Trophoblast cell (in vitro differentiated cells and primary cell): Measurements from ENCODE around the gene CPEB3.

Experiments
- DNase-seq, 2 donors: peaks; one replicate each; pipeline ENCODE4 v3.0.0-alpha.2; 2016
- H2AFZ ChIP-seq: 2 replicates; pipeline ENCODE4 v1.6.1; 2013; ENCODE audit warnings: low read length, moderate library complexity, mild to moderate bottlenecking; ENCODE audit not compliant: insufficient read depth, poor library complexity
- H2AK5ac ChIP-seq: 2 replicates; pipeline ENCODE4 v1.6.1; 2013; ENCODE audit warnings: mild to moderate bottlenecking, low read length
- H2BK120ac ChIP-seq: 2 replicates; pipeline ENCODE4 v1.6.1; 2013; ENCODE audit warnings: low read length, mild to moderate bottlenecking, moderate library complexity; ENCODE audit not compliant: insufficient read depth, poor library complexity
- H2BK12ac ChIP-seq: 2 replicates; pipeline ENCODE4 v1.6.1; 2013; ENCODE audit warnings: mild to moderate bottlenecking, low read length, moderate library complexity
- H2BK5ac ChIP-seq: 2 replicates; pipeline ENCODE4 v1.6.1; 2013; ENCODE audit warnings: low read length, low read depth, moderate library complexity, mild to moderate bottlenecking; ENCODE audit not compliant: poor library complexity
- H3K14ac ChIP-seq: 2 replicates; pipeline ENCODE4 v1.6.1; 2013; ENCODE audit warnings: mild to moderate bottlenecking, low read length
- H3K18ac ChIP-seq: 2 replicates; pipeline ENCODE4 v1.6.1; 2013; ENCODE audit warnings: mild to moderate bottlenecking, low read length
- H3K23ac ChIP-seq: 2 replicates; pipeline ENCODE4 v1.6.1; 2013; ENCODE audit warnings: low read length
- H3K27ac ChIP-seq: 2 replicates; pipeline ENCODE4 v1.5.1; 2013; ENCODE audit warnings: low read depth, mild to moderate bottlenecking, inconsistent platforms, low read length, moderate library complexity
- H3K27me3 ChIP-seq: 2 replicates; pipeline ENCODE4 v1.6.1; 2013; ENCODE audit warnings: inconsistent platforms, mild to moderate bottlenecking, low read length, moderate library complexity; ENCODE audit not compliant: insufficient read depth
- H3K36me3 ChIP-seq, 2 experiments: 1 replicate in 1 of 2; 2 replicates in 1 of 2; pipeline ENCODE4 v1.6.1; 2013; ENCODE audit warnings: low read length in 2 of 2, mild to moderate bottlenecking in 2 of 2, moderate library complexity in 1 of 2; ENCODE audit not compliant: insufficient read depth in 2 of 2, control insufficient read depth in 1 of 2
- H3K4ac ChIP-seq: 2 replicates; pipeline ENCODE4 v1.6.1; 2013; ENCODE audit warnings: low read depth, mild to moderate bottlenecking, low read length, moderate library complexity
- H3K4me1 ChIP-seq, 2 experiments: 1 replicate in 1 of 2; 2 replicates in 1 of 2; pipeline ENCODE4 v1.6.1; 2013; ENCODE audit warnings: low read length in 2 of 2, mild to moderate bottlenecking in 2 of 2, moderate library complexity in 1 of 2; ENCODE audit not compliant: insufficient read depth in 2 of 2, control insufficient read depth in 1 of 2
- H3K4me2 ChIP-seq: 2 replicates; pipeline ENCODE4 v1.6.1; 2013; ENCODE audit warnings: inconsistent platforms, mild to moderate bottlenecking, low read length, moderate library complexity
- H3K4me3 ChIP-seq: 2 replicates; pipeline ENCODE4 v1.5.1; 2013; ENCODE audit warnings: mild to moderate bottlenecking, low read depth, low read length, inconsistent platforms
- H3K79me1 ChIP-seq: one replicate; pipeline ENCODE4 v1.6.1; 2013; ENCODE audit warnings: low read length
- H3K79me2 ChIP-seq: 2 replicates; pipeline ENCODE4 v1.6.1; 2013; ENCODE audit warnings: low read length, mild to moderate bottlenecking; ENCODE audit not compliant: control insufficient read depth, insufficient read depth, poor library complexity
- H3K9ac ChIP-seq: 2 replicates; pipeline ENCODE4 v1.6.1; 2013; ENCODE audit warnings: mild to moderate bottlenecking, low read length
- H3K9me3 ChIP-seq: 2 replicates; pipeline ENCODE4 v1.6.1; 2013; ENCODE audit warnings: low read depth, mild to moderate bottlenecking, control low read depth, inconsistent platforms, low read length; ENCODE audit not compliant: insufficient read depth
- H4K12ac ChIP-seq: 2 replicates; pipeline ENCODE4 v1.6.1; 2013; ENCODE audit warnings: low read depth, mild to moderate bottlenecking, low read length, moderate library complexity
- H4K8ac ChIP-seq: 2 replicates; pipeline ENCODE4 v1.6.1; 2013; ENCODE audit warnings: low read depth, mild to moderate bottlenecking, low read length, moderate library complexity
- H4K91ac ChIP-seq: one replicate; pipeline ENCODE4 v1.6.1; 2013; ENCODE audit warnings: low read depth, mild to moderate bottlenecking, low read length, moderate library complexity
- WGBS: extraction: QIAGEN DNeasy Blood & Tissue Kit; methylation state at CpG from one replicate; pipeline ENCODE4 v1.1.7; 2013; ENCODE audit warnings: missing lambda C conversion rate; ENCODE audit not compliant: insufficient read length, insufficient coverage; ENCODE audit errors: extremely low coverage; 5-methylcytosine and 5-hydroxymethylcytosine counted together

The CPEB3 gene

DNA sequence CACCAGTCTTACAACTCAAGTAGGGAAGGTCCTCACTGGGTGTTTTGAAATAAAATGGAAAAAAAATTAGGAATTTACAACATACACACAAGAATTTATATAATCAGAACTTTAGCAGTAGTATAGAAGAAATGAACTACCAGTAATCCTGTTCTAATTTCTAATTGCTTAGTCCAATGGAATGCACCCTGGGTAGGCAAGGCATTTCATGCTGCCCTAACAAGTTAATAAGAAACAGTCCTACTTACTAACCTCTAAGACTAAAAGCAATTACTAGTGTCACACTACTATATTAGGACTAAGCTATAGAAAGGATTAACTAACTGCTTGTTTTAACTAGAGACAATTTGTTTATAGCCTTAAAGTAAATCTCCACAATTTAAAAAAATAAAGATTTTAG lies 209.2 kb downstream of the CPEB3 start:
- no peak for DNase-seq
- Histone ChIP-seq H3K14ac (no peak overlapping the region), H4K12ac (no peak overlapping the region), H3K79me1 (no peaks in the 10 kb centered on the region), H3K27ac (no peak overlapping the region), H2BK120ac (no peak overlapping the region), H2BK5ac (no peak overlapping the region), H3K4me2 (no peak overlapping the region), H3K79me2 (no peaks in the 10 kb centered on the region), H3K9me3 (no peaks in the 10 kb centered on the region), H2AK5ac (no peak overlapping the region), H4K8ac (no peak overlapping the region), H3K18ac (no peak overlapping the region), H3K23ac (no peak overlapping the region), H3K36me3 (no peaks in the 10 kb centered on the region), H3K27me3 (no peaks in the 10 kb centered on the region), H3K9ac (no peak overlapping the region), H2AFZ (no peak overlapping the region), H3K4ac (no peak overlapping the region), H2BK12ac (no peak overlapping the region), H3K4me1 (no peaks in the 10 kb centered on the region), H4K91ac (no peak overlapping the region), H3K4me3 (no peak overlapping the region)

DNA sequence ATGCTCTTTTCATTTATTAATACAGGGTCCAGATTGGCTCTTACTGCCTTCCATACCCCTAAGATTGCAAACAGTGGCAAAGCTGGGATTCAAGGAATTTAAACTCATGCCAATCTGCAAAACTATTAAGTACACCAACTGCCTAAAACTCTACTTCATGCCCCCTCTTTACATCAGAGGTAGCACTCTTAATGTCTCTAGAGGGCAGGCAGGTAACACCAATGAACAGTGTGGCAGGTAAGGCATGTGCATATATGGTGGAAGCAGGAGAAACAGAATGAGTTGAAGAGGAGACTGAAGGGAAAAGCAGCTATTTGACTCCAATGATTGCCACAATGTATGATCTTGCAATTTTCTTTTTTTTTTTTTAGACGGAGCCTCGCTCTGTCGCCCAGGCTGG lies 210.6 kb downstream of the CPEB3 start:
- no peak overlapping the region for H3K18ac ChIP-seq
- no peak overlapping the region for H3K9ac ChIP-seq
- no peak overlapping the region for H2BK12ac ChIP-seq
- no peaks in the 10 kb centered on the region for H3K79me2 ChIP-seq
- H4K12ac ChIP-seq, result no peak overlapping the region
- H3K9me3 ChIP-seq, result no peaks in the 10 kb centered on the region
- H3K36me3 ChIP-seq, result no peaks in the 10 kb centered on the region
- no CpG with 5 or more reads among the region's 3 CpGs for WGBS
- no peak overlapping the region for H3K4me3 ChIP-seq
- H2BK120ac ChIP-seq, result no peak overlapping the region
- H2AK5ac ChIP-seq, result no peak overlapping the region
- H2BK5ac ChIP-seq, result no peak overlapping the region
- H4K8ac ChIP-seq, result no peak overlapping the region
- no peaks in the 10 kb centered on the region for H3K4me1 ChIP-seq
- H3K4me2 ChIP-seq, result no peak overlapping the region
- H2AFZ ChIP-seq, result no peak overlapping the region
- H4K91ac ChIP-seq, result no peak overlapping the region
- H3K23ac ChIP-seq, result no peak overlapping the region
- no peaks in the 10 kb centered on the region for H3K79me1 ChIP-seq
- no peak overlapping the region for H3K4ac ChIP-seq
- no peaks in the 10 kb centered on the region for H3K27me3 ChIP-seq
- no peak overlapping the region for H3K27ac ChIP-seq
- H3K14ac ChIP-seq, result no peak overlapping the region
- no peak for DNase-seq

DNA sequence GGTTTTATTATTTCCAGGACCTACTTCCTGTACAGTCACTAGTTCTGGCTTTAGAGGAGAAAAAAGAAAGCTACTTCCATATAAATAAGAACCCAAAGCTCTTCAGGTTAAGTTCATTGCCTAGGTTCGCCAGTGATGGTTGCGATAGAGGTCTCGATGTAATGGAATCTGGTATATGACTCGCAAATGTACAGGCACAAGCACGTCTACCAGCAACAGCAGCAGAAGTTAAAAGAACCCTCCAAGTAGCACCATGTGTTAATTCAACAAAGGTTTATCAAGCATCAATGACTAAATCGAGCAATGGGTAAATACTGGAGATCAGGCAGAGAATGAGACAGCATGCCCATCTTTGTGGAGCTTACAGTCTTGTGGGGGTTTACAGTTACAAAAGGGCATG lies 211.9 kb downstream of the CPEB3 start:
- no CpG with 5 or more reads among the region's 6 CpGs for WGBS
- Histone ChIP-seq H3K79me1 (no peaks in the 10 kb centered on the region), H3K4ac (no peak overlapping the region)

DNA sequence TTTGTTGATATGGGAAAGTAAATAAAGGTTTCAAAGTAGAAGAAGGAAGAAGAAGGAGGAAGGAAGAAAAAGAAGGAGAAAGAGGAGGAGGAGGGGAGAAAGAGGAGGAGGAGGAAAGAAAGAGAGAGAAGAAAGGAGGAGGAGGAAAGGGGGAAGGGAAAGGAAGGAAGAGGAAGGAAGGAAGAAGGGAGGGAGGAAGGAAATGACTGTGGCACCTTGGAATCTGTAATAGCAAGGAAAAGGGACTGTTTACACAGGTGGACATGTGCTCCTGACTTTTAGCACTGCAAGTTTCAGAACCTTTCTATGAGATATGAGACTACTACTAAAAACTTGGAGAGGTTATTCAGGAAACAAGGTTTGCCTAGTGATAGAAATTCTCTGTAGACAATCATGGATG lies 214.2 kb downstream of the CPEB3 start:
- H2AK5ac ChIP-seq, result no peak overlapping the region
- H3K4ac ChIP-seq, result no peak overlapping the region
- H3K4me1 ChIP-seq, result no peaks in the 10 kb centered on the region
- H3K27me3 ChIP-seq, result no peaks in the 10 kb centered on the region
- no peak overlapping the region for H3K9ac ChIP-seq
- no peaks in the 10 kb centered on the region for H3K9me3 ChIP-seq
- H3K79me2 ChIP-seq, result no peaks in the 10 kb centered on the region
- H3K23ac ChIP-seq, result no peak overlapping the region
- H2AFZ ChIP-seq, result no peak overlapping the region
- H3K18ac ChIP-seq, result no peak overlapping the region
- H2BK12ac ChIP-seq, result no peak overlapping the region
- H3K4me2 ChIP-seq, result no peak overlapping the region
- no peak overlapping the region for H3K14ac ChIP-seq
- no peaks in the 10 kb centered on the region for H3K36me3 ChIP-seq
- no peak overlapping the region for H2BK120ac ChIP-seq
- DNase-seq, result no peak
- no peak overlapping the region for H4K8ac ChIP-seq
- H3K27ac ChIP-seq, result no peak overlapping the region
- H3K4me3 ChIP-seq, result no peak overlapping the region
- H3K79me1 ChIP-seq, result no peaks in the 10 kb centered on the region
- H4K12ac ChIP-seq, result no peak overlapping the region
- H2BK5ac ChIP-seq, result no peak overlapping the region
- H4K91ac ChIP-seq, result no peak overlapping the region

More for the DNA sequence above, 211.9 kb downstream of the CPEB3 start:
- no peak overlapping the region for H3K4me3 ChIP-seq
- H4K91ac ChIP-seq, result no peak overlapping the region
- H3K9me3 ChIP-seq, result no peaks in the 10 kb centered on the region
- H2AFZ ChIP-seq, result no peak overlapping the region
- H3K4me2 ChIP-seq, result no peak overlapping the region
- no peak overlapping the region for H2BK5ac ChIP-seq
- no peak overlapping the region for H3K14ac ChIP-seq
- H3K79me2 ChIP-seq, result no peaks in the 10 kb centered on the region
- no peak overlapping the region for H3K9ac ChIP-seq
- H2BK12ac ChIP-seq, result no peak overlapping the region
- H2BK120ac ChIP-seq, result no peak overlapping the region
- no peak overlapping the region for H3K27ac ChIP-seq
- no peak overlapping the region for H3K18ac ChIP-seq
- no peak overlapping the region for H4K12ac ChIP-seq
- no peak overlapping the region for H4K8ac ChIP-seq
- no peaks in the 10 kb centered on the region for H3K36me3 ChIP-seq
- H3K23ac ChIP-seq, result no peak overlapping the region
- no peak overlapping the region for H2AK5ac ChIP-seq
- H3K4me1 ChIP-seq, result no peaks in the 10 kb centered on the region
- H3K27me3 ChIP-seq, result no peaks in the 10 kb centered on the region
- DNase-seq, result no peak

DNA sequence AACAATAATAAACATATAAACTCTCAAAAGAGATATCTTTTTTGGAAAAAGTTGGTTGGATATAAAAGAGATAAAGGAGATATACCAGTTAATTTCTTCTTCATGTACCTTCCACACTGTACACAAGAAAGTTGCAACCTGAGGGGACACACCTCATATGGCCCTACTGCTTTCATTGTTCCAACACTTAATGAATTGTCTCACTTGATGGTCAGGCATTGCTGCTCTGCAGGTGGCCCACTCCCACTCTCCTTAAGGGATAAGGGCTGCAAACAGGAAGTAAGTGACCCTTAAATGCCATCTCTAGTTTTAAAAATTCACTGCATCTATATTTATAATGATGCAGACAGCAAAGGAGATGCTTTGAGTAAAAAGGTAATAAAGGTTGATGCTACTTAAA lies 215.0 kb downstream of the CPEB3 start:
- Histone ChIP-seq H3K4ac (no peak overlapping the region), H3K79me2 (no peaks in the 10 kb centered on the region), H3K36me3 (no peaks in the 10 kb centered on the region), H3K4me1 (no peaks in the 10 kb centered on the region), H3K27me3 (no peaks in the 10 kb centered on the region), H2AFZ (no peak overlapping the region), H2BK5ac (no peak overlapping the region), H3K18ac (no peak overlapping the region), H3K9ac (no peak overlapping the region), H3K79me1 (no peaks in the 10 kb centered on the region), H3K9me3 (no peaks in the 10 kb centered on the region), H2BK120ac (no peak overlapping the region), H3K27ac (no peak overlapping the region), H4K12ac (no peak overlapping the region), H3K4me3 (no peak overlapping the region), H2BK12ac (no peak overlapping the region), H4K8ac (no peak overlapping the region), H2AK5ac (no peak overlapping the region), H3K4me2 (no peak overlapping the region), H3K23ac (no peak overlapping the region), H3K14ac (no peak overlapping the region), H4K91ac (no peak overlapping the region)
- no peak for DNase-seq
